ENCODE data around the gene RND3. TPM values are rescaled to one million over a fixed set of nuclear protein-coding genes. Genes with fewer than 3 reads are reported as not detected.

RND3 gene
- total RNA-seq, 1 experiment from 2014 or later = 205 TPM

- DNase-seq (ENCODE audit: low spot score) = no peak
These were observed 11.2 kb downstream of the RND3 start for GRCh38 chr2:150476286-150476685.

GRCh38 chr2:150475479-150476250 lies 11.8 kb downstream of the RND3 start:
- no peak for DNase-seq (ENCODE audit: low spot score)

GRCh38 chr2:150474326-150475074 lies 13.0 kb downstream of the RND3 start:
- no peak for DNase-seq (ENCODE audit: low spot score)

- DNase-seq (ENCODE audit: low spot score) = no peak
These were observed 13.7 kb downstream of the RND3 start for GRCh38 chr2:150473767-150474166.

- DNase-seq (ENCODE audit: low spot score) = peak; percentile 91
These were observed 15.0 kb downstream of the RND3 start for GRCh38 chr2:150472511-150472899.

GRCh38 chr2:150471813-150472510 lies 15.5 kb downstream of the RND3 start:
- DNase-seq (ENCODE audit: low spot score) = no peak

- no peak for DNase-seq (ENCODE audit: low spot score)
These were observed 17.0 kb downstream of the RND3 start for GRCh38 chr2:150470435-150470834.

- DNase-seq (ENCODE audit: low spot score) = no peak
These were observed 17.7 kb downstream of the RND3 start for GRCh38 chr2:150469706-150470274.

- no peak for DNase-seq (ENCODE audit: low spot score)
These were observed 19.0 kb downstream of the RND3 start for GRCh38 chr2:150468350-150468960.

GRCh38 chr2:150467621-150467963 lies 19.9 kb downstream of the RND3 start:
- no peak for DNase-seq (ENCODE audit: low spot score)

GRCh38 chr2:150466741-150467620 lies 20.5 kb downstream of the RND3 start:
- DNase-seq (ENCODE audit: low spot score) = peak; percentile 21

- no peak for DNase-seq (ENCODE audit: low spot score)
These were observed 21.5 kb downstream of the RND3 start for GRCh38 chr2:150465703-150466569.

GRCh38 chr2:150464986-150465385 lies 22.5 kb downstream of the RND3 start:
- DNase-seq (ENCODE audit: low spot score) = no peak

- no peak for DNase-seq (ENCODE audit: low spot score)
These were observed 23.2 kb downstream of the RND3 start for GRCh38 chr2:150464270-150464669.

- no peak for DNase-seq (ENCODE audit: low spot score)
These were observed 24.7 kb downstream of the RND3 start for GRCh38 chr2:150462770-150463169.

- DNase-seq (ENCODE audit: low spot score) = no peak
These were observed 28.2 kb downstream of the RND3 start for GRCh38 chr2:150459281-150459680.

- no peak for DNase-seq (ENCODE audit: low spot score)
These were observed 36.7 kb downstream of the RND3 start for GRCh38 chr2:150450765-150451164.

- no peak for DNase-seq (ENCODE audit: low spot score)
These were observed 37.6 kb downstream of the RND3 start for GRCh38 chr2:150449856-150450255.

- DNase-seq (ENCODE audit: low spot score) = no peak
These were observed 42.1 kb downstream of the RND3 start for GRCh38 chr2:150445398-150445797.

GRCh38 chr2:150442484-150442883 lies 45.0 kb downstream of the RND3 start:
- no peak for DNase-seq (ENCODE audit: low spot score)
